Ishikawa (cell line): ENCODE measurements around the gene DEPDC7.

ENCODE experiments used
- CEBPB ChIP-seq: IDR thresholded peaks from 2 replicates; pipeline ENCODE4 v1.6.1; 2012
- CREB1 ChIP-seq: IDR thresholded peaks from 2 replicates; pipeline ENCODE4 v1.6.1; 2012; ENCODE audit warnings: low read depth
- EP300 ChIP-seq: IDR thresholded peaks from 2 replicates; pipeline ENCODE4 v1.6.1; 2012; ENCODE audit warnings: borderline replicate concordance
- RAD21 ChIP-seq: IDR thresholded peaks from 2 replicates; pipeline ENCODE4 v1.6.1; 2012; ENCODE audit warnings: low read depth
- TCF12 ChIP-seq: IDR thresholded peaks from 2 replicates; pipeline ENCODE4 v1.6.1; 2012; ENCODE audit warnings: low read depth
- TEAD4 ChIP-seq: IDR thresholded peaks from 2 replicates; pipeline ENCODE4 v1.6.1; 2012
- ZBTB7A ChIP-seq: IDR thresholded peaks from 2 replicates; pipeline ENCODE4 v1.6.1; 2012; ENCODE audit warnings: low read depth
- TF ChIP-seq, protein P1 (sequence below): IDR thresholded peaks from 2 replicates; pipeline ENCODE4 v1.6.1; 2012
- TF ChIP-seq, protein P2 (sequence below): IDR thresholded peaks from 2 replicates; pipeline ENCODE4 v1.6.1; 2012; ENCODE audit warnings: low read depth, mild to moderate bottlenecking

DNA sequence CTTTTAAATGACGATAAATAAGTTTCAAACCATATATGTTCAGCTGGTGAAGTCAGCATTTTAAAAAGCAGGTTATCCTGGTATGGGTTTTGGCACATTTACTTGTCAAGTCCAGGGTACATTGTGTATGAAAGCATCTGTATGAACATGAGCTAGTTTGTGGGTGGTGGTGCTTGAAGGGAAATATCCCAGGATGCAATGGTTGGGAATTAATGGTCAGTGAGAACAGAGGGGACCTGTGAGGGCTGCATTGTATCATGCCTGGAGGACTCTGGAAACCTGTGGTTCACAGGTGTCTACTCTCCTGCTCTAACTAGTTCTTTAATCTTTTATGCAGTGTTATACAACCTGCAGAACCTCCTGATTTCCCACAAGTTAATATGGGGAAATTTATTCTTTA is 5.8 kb downstream of the DEPDC7 start:
- TF ChIP-seq, protein P1, sequence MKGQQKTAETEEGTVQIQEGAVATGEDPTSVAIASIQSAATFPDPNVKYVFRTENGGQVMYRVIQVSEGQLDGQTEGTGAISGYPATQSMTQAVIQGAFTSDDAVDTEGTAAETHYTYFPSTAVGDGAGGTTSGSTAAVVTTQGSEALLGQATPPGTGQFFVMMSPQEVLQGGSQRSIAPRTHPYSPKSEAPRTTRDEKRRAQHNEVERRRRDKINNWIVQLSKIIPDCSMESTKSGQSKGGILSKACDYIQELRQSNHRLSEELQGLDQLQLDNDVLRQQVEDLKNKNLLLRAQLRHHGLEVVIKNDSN: no peak
- TF ChIP-seq CEBPB (no peak), TCF12 (no peak), TEAD4 (no peak), EP300 (no peak), RAD21 (no peak), ZBTB7A (no peak), CREB1 (no peak)
- TF ChIP-seq, protein P2, sequence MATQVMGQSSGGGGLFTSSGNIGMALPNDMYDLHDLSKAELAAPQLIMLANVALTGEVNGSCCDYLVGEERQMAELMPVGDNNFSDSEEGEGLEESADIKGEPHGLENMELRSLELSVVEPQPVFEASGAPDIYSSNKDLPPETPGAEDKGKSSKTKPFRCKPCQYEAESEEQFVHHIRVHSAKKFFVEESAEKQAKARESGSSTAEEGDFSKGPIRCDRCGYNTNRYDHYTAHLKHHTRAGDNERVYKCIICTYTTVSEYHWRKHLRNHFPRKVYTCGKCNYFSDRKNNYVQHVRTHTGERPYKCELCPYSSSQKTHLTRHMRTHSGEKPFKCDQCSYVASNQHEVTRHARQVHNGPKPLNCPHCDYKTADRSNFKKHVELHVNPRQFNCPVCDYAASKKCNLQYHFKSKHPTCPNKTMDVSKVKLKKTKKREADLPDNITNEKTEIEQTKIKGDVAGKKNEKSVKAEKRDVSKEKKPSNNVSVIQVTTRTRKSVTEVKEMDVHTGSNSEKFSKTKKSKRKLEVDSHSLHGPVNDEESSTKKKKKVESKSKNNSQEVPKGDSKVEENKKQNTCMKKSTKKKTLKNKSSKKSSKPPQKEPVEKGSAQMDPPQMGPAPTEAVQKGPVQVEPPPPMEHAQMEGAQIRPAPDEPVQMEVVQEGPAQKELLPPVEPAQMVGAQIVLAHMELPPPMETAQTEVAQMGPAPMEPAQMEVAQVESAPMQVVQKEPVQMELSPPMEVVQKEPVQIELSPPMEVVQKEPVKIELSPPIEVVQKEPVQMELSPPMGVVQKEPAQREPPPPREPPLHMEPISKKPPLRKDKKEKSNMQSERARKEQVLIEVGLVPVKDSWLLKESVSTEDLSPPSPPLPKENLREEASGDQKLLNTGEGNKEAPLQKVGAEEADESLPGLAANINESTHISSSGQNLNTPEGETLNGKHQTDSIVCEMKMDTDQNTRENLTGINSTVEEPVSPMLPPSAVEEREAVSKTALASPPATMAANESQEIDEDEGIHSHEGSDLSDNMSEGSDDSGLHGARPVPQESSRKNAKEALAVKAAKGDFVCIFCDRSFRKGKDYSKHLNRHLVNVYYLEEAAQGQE: no peak
